Natural killer cell treated with Interleukin-12 subunit alpha and Interleukin-12 subunit beta and Interleukin-15 and Interleukin-18, amount 100 ng/mL, for 72 hours (primary cell): ENCODE results near the gene CRABP1. TPM values are rescaled to one million over a fixed set of nuclear protein-coding genes. Genes with fewer than 3 reads are reported as not detected.

Experiments used
- ATAC-seq, 2 donors: fragments of 150-1000 bp; cut with Tn5 transposase in 1 of 2; sonication (Bioruptor Pico), chemical (Tn5 transposase) in 1 of 2; 2 replicates each; pipeline ENCODE4 v1.10.0; 2021
- DNase-seq: peaks from one replicate; pipeline ENCODE4 v3.0.0; 2022; ENCODE audit warnings: low spot score
- H3K27ac Mint-ChIP-seq, 2 donors: 1 replicate in 1 of 2; 2 replicates in 1 of 2; pipeline ENCODE4 v1.8.0; 2022; ENCODE audit warnings: mixed read lengths in 2 of 2, mild to moderate bottlenecking in 1 of 2, moderate library complexity in 1 of 2
- H3K27me3 Mint-ChIP-seq, 2 donors: 1 replicate in 1 of 2; 2 replicates in 1 of 2; pipeline ENCODE4 v1.8.0; 2022; ENCODE audit warnings: mixed read lengths in 2 of 2
- H3K36me3 Mint-ChIP-seq: one replicate; pipeline ENCODE4 v1.8.0; 2022; ENCODE audit warnings: mixed read lengths
- H3K4me1 Mint-ChIP-seq, 2 donors: 1 replicate in 1 of 2; 2 replicates in 1 of 2; pipeline ENCODE4 v1.8.0; 2022; ENCODE audit warnings: low read depth in 2 of 2, mixed read lengths in 2 of 2, mild to moderate bottlenecking in 1 of 2
- H3K4me3 Mint-ChIP-seq: one replicate; pipeline ENCODE4 v1.8.0; 2022; ENCODE audit warnings: mixed read lengths
- H3K9me3 Mint-ChIP-seq: 2 replicates; pipeline ENCODE4 v1.8.0; 2022; ENCODE audit warnings: mixed read lengths
- total RNA-seq, 2 donors: library from RNA; stranded (reverse); gene quantifications; one replicate each; pipeline ENCODE4 v1.2.3, GENCODE V29; 2022

CRABP1 gene
- total RNA-seq, 2 donors from 2014 or later: not detected

DNA sequence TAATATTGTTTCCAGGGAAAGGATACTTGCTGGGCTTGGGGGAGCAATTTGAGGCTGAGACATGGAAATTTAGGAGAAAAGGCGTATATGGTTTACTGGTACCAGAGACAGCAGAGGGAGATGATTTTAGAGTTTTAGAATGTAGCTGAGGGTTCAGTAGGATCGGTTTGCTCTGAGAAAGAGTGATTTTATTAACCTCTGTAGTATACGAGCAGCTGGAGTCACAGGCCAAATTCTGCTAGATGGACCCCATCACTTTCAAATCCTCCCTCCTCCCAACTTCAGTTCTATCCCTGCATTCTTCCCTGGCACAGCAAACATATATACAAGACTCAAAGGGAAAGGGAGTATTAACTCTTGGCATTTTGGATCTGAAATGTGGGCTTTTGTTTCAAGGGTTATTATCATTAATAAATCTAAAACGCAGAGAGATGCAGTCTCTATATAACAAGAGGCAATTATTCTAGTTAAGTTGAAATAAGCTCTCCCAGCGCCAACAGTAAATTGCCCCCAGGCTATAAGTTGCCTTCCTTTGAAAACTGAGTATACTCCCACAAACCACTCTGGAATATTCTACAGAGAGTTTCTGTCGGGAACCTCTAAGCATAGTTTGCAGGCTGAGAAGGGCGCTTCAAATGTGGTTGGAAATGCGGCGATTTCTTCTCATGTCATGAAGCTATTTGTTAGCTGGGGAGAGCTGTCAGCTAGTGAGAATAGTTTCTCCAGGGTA, 5.4 kb downstream of the CRABP1 start:
- Mint-ChIP-seq H3K36me3 (no peaks in the 10 kb centered on the region), H3K4me3 (no peak overlapping the region), H3K27ac (no peak overlapping the region), H3K9me3 (no peaks in the 10 kb centered on the region), H3K4me1 (no peaks in the 10 kb centered on the region), H3K27me3 (peaks cover 8 to 13% of the 10 kb centered on the region in 2 donors)
- no peak for DNase-seq
- ATAC-seq: no peak

DNA sequence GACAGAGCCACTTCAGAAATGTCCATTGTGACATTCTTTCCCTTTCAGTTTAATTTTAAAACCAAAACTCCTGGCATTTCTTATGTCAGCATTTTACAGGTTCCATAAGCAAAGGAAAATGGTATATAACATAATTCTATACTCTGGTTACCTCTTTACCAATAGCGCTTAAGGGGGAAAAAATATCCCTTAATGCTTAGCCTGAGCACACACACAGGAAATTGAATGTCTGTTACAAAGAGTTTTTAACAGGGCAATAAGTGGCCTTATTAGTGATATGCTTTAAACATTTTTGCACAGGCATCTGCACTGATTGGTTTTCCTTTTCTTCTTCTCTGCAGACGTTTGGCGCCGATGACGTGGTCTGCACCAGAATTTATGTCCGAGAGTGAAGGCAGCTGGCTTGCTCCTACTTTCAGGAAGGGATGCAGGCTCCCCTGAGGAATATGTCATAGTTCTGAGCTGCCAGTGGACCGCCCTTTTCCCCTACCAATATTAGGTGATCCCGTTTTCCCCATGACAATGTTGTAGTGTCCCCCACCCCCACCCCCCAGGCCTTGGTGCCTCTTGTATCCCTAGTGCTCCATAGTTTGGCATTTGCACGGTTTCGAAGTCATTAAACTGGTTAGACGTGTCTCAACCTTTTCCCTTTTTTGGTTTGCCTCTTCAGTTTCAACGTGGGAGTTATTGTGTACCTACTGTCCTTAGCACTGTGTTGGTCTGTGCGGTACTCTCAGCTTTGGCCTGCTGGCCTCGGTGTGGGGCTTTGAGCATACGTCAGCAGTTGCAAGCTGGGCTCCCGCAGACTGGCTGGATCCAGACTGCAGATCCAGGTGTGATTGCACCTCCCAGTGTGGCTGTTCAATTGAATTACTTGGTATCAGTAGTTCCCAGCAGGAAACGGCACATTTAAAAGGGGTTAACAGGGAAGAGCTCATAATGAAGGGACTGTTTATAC, 7.7 kb downstream of the CRABP1 start:
- Mint-ChIP-seq H3K4me3 (no peak overlapping the region), H3K27me3 (peaks cover 8 to 11% of the 10 kb centered on the region in 2 donors), H3K4me1 (peaks cover 10 to 15% of the 10 kb centered on the region in 2 donors), H3K36me3 (no peaks in the 10 kb centered on the region), H3K27ac (peak overlapping the region in 1 of 2 donors; percentile 36), H3K9me3 (no peaks in the 10 kb centered on the region)
- DNase-seq (no peak), ATAC-seq (no peak)

DNA sequence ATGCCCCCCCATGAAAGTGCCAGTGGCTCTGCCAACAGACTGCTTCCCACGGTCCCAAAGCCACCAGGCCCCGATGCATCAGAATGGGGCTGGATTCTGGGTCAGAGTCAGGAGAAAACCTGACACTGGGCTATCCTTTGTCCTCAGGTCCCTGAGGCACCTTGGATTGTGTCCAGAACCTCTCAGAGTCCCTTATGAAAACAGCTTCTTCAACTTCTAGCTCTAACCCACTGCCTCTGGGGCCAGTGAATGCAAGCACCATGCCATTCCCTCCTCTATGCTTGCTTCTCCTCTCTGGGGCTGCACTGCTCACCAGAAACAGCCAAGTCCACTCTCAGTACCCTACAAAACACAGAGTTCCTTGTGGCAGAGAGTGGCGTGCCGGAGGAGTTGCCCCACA, 9.9 kb downstream of the CRABP1 start:
- H3K4me1 Mint-ChIP-seq: peaks cover 18 to 30% of the 10 kb centered on the region in 2 donors
- DNase-seq (no peak), ATAC-seq (no peak)
- no peaks in the 10 kb centered on the region for H3K36me3 Mint-ChIP-seq
- no peak overlapping the region for H3K4me3 Mint-ChIP-seq
- H3K9me3 Mint-ChIP-seq: no peaks in the 10 kb centered on the region
- H3K27ac Mint-ChIP-seq: no peak overlapping the region
- peaks cover 6 to 9% of the 10 kb centered on the region in 2 donors for H3K27me3 Mint-ChIP-seq

DNA sequence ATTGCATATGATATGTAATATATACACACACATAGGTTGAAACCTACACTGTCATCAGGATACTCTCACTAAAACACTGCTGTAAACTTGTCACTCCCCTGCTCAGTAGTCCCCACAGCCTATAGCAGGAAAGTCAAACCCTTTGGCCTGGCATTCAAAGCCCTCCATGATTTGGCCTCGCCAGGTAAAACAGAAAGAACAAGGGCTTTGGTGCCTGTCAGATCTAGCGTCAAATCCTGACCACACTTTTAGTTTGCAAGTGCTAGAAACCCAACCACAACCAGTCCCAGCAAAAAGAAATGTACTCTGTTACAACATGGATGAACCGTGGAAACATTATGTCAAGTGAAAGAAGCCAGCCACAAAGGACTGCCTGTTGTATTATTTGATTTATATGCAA, 11.4 kb downstream of the CRABP1 start:
- H3K4me1 Mint-ChIP-seq: peaks cover 18 to 31% of the 10 kb centered on the region in 2 donors
- DNase-seq: no peak
- H3K27ac Mint-ChIP-seq: peak overlapping the region; percentile 32 to 77
- H3K27me3 Mint-ChIP-seq: peaks cover 0 to 6% of the 10 kb centered on the region in 2 donors
- H3K36me3 Mint-ChIP-seq: no peaks in the 10 kb centered on the region
- ATAC-seq: peak; percentile 51 to 54
- peak overlapping the region; percentile 80 for H3K4me3 Mint-ChIP-seq
- no peaks in the 10 kb centered on the region for H3K9me3 Mint-ChIP-seq

DNA sequence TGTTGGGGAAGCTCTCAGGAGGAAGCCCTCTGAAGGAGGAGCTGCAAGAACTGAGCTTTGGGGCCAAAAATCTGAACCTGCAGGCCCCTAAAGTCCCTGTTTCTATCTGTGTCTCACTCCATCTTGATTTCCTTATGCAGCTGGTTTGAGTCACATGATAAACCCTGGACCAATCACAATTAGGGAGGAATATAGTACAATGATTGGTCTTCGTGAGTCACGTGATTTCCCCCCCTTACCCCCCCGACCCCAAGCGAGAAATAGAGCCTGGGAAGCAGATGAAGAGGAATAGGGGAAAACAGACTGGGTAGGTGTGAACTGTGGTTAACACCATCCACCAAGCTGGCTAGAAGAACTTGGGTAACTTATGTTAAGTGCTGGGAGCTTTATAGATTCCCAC, 12.9 kb downstream of the CRABP1 start:
- DNase-seq: no peak
- Mint-ChIP-seq H3K9me3 (no peaks in the 10 kb centered on the region), H3K27me3 (peaks cover 2 to 4% of the 10 kb centered on the region in 2 donors), H3K4me3 (peak overlapping the region; percentile 30), H3K36me3 (no peaks in the 10 kb centered on the region), H3K27ac (peak overlapping the region; percentile 6 to 68), H3K4me1 (peaks cover 18 to 31% of the 10 kb centered on the region in 2 donors)
- ATAC-seq: peak; percentile 72 to 88

DNA sequence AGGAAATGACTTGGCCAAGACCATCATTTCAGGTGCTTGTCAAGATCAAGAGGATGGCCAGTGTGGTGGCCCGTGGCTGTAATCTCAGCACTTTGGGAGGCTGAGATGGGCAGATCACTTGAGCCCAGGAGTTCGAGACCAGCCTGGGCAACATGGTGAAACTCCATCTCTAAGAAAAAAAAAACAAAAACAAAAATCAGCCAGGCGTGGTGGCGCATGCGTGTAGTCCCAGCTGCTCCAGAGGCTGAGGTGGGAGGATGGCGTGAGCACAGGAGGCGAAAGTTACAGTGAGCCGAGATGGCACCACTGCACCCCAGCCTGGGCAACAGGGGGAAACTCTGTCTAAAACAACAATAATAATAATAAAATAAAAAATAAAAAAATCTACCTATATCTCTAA, 15.0 kb downstream of the CRABP1 start:
- Mint-ChIP-seq H3K27ac (peak overlapping the region in 1 of 2 donors; percentile 53), H3K4me1 (peaks cover 18 to 31% of the 10 kb centered on the region in 2 donors), H3K27me3 (peaks cover 6 to 14% of the 10 kb centered on the region in 2 donors), H3K36me3 (no peaks in the 10 kb centered on the region), H3K4me3 (no peak overlapping the region), H3K9me3 (no peaks in the 10 kb centered on the region)
- DNase-seq (no peak), ATAC-seq (no peak)

DNA sequence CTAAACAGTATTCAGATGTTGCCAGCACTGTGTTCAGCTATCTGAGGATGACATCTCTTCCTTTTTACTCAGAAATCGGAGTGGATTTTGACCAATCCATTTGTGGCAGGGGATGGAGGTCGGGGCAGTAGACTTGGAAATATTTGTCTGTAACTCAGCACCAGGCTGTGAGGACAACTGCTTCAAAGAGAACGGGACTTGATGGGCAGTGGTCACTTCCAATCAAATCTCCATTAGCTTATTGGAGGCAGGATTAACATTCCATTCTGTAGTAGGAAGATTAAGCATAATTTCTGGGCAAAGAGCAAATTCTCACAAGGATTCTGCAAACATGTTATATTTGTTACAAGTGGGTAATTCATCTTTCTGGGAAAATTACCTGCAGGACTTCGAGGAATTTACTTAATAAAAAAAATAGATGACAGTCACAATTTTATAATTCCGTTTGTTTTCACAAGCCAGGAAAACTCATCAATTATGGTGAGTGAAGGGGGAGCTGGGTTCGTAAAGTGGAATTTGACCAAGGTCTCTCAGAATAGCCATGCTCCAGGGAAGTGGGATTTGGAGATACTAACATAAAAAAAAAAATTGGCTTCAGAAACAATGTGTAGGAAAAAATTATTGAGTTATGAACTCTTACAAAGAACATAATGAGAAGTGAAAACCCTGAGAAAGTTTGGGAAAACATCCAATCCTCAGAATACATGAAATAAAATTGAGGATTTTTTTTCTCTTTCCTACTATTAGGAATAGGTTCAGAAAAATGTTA, 18.1 kb downstream of the CRABP1 start:
- Mint-ChIP-seq H3K9me3 (no peaks in the 10 kb centered on the region), H3K36me3 (no peaks in the 10 kb centered on the region), H3K27me3 (peaks cover 6 to 14% of the 10 kb centered on the region in 2 donors), H3K27ac (no peak overlapping the region), H3K4me1 (peaks cover 4 to 12% of the 10 kb centered on the region in 2 donors), H3K4me3 (no peak overlapping the region)
- DNase-seq (no peak), ATAC-seq (no peak)

DNA sequence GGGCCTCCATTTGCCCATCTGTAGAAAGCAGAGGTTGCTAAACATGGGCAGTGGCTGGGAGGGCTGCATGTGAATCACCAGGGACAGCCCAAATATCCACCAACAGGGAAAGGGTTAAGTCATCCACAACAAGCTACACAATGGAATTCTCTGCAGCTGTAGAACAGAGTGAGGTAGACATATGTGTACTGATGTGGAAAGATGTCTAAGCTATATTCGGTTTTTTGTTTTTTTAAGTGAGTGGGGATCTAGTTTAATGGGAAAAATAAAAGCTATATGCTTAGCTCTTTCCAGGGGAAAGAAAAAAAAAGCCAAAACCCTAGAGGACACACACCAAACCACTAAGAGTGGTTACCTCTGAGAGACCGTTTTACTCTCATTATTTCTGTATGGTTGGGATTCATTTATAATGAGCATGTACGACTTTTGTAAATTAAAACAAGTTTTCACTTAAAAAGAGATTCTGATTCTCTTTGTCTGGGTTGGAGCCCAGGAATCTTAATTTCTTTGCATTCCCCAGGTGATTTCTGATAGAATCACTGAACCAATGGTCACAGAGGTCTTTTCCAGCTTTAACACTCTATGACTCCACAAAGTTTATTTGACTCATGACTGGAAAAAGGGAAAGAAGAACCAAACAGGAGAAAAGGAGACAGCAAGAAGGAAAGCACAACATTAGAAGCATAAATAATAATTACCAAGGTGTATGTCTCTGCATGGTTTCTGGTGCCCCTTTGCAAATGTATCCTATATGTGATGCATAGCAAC, 19.1 kb downstream of the CRABP1 start:
- Mint-ChIP-seq H3K36me3 (no peaks in the 10 kb centered on the region), H3K9me3 (no peaks in the 10 kb centered on the region), H3K4me3 (no peak overlapping the region), H3K27me3 (peaks cover 6 to 14% of the 10 kb centered on the region in 2 donors), H3K27ac (no peak overlapping the region), H3K4me1 (peaks cover 0 to 8% of the 10 kb centered on the region in 2 donors)
- DNase-seq: no peak
- no peak for ATAC-seq

DNA sequence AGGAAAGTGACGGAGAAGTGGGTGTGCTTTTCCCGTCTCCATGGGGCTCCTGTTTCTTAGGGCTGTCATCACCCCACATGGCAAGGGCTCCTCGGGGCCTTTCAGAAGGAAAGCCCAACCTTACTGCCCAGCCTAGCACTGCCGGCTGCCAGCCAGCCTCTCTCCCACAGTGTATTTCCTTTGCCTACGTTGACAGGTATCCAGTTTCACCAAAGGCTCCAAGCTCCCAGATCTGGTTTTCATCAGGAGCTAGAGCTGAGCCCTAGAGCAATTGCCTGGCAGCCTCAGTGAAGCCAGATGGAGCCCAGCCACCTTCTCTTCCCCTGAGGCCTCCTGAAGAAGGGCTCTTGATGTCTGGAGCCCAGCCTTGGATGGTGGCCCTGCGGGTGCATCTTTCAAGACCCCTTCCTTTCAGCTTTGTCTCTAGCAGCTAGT, 20.2 kb downstream of the CRABP1 start:
- H3K36me3 Mint-ChIP-seq: no peaks in the 10 kb centered on the region
- H3K27ac Mint-ChIP-seq: no peak overlapping the region
- H3K4me1 Mint-ChIP-seq: no peaks in the 10 kb centered on the region
- H3K9me3 Mint-ChIP-seq: no peaks in the 10 kb centered on the region
- DNase-seq: no peak
- no peak for ATAC-seq
- H3K27me3 Mint-ChIP-seq: peaks cover 6 to 20% of the 10 kb centered on the region in 2 donors
- H3K4me3 Mint-ChIP-seq: no peak overlapping the region

DNA sequence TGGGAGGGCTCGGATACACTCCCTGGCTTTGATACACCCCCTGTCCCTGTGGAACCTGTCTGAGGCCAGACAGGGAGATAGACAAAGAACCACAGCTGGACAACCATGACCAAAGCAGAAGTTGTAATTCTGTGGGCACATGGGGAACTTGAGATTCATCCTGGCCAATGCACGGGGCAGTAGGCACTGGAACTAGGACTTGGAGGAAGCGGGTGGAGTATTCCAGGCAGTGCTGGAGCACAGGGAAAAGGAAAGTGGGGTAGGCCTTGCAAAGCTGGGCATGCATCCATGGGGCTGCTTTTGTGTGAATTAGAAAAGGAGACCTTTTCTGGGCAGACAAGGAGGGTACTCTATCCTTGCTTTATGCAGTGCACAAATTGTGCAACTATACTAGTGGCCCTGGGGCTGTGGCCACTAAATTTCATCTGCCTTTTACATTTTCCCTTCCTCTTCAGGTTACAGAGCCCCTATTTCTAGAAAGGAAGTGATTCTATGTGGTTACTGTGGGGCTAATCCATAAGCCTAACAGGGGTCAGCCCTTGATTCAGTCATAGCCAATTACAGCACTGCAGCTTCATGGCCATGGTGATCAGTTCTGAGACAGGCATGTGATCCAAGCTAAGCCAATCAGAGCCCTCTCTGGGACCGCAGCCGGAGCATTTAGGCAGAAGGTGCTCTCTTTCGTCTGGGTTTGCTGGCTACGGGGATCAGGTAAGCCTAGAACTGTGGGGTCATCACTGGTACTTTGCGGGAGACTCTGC, 21.0 kb downstream of the CRABP1 start:
- Mint-ChIP-seq H3K27ac (no peak overlapping the region), H3K9me3 (no peaks in the 10 kb centered on the region), H3K4me3 (no peak overlapping the region)

DNA sequence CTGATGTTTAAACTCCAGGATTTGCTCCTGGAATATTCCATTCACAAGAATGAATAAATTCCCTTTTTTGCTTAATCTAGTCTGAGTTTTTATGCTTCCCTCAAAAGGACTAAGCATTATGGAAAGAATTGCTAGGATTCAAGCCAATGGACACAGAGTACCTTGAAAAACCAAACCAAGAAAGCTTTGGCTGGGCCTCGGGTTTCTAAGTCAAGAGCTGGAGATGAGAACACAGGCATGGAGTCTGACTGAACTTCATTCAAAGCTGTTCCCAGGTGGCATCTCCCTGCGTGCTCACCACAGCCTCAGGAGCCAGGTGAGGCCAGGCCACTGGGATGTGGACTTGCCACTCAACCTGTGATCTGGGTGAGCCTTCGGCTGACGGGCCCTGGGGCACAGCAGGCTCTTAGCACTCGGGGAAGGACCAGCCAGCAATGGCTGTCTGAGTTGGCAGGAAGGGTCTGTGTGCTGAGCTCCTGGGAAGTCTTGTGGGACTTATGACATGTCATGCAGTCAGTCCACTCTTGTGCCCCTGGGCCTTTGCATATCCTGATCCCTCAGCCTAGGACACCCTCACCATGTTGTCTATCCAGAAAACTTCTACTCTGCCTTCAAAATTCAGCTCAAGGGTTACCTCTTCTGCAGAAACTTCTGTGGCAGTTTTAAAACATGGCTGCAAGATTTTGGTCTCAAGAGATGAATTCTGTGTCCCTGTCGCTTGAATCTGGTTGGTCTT, 21.8 kb downstream of the CRABP1 start:
- DNase-seq (no peak), ATAC-seq (no peak)
- peaks cover 6 to 24% of the 10 kb centered on the region in 2 donors for H3K27me3 Mint-ChIP-seq
- no peaks in the 10 kb centered on the region for H3K4me1 Mint-ChIP-seq
- H3K4me3 Mint-ChIP-seq: no peak overlapping the region
- no peaks in the 10 kb centered on the region for H3K36me3 Mint-ChIP-seq
- H3K27ac Mint-ChIP-seq: no peak overlapping the region
- H3K9me3 Mint-ChIP-seq: no peaks in the 10 kb centered on the region

More for the DNA sequence above, 21.0 kb downstream of the CRABP1 start:
- ATAC-seq (no peak), DNase-seq (no peak)
- Mint-ChIP-seq H3K27me3 (peaks cover 6 to 24% of the 10 kb centered on the region in 2 donors), H3K4me1 (no peaks in the 10 kb centered on the region), H3K36me3 (no peaks in the 10 kb centered on the region)
